Activated gamma-delta T cell treated with Interleukin-2 at 50 U/mL for 16 hours (primary cell): ENCODE data around the gene NKAIN2.
"Not testable (repeated sequence)": the region's sequence is repeated elsewhere in the genome, so short reads cannot be mapped to it uniquely, and the experiment has no call there.

Experiments
- DNase-seq: peaks from one replicate; pipeline ENCODE4 v3.0.0-alpha.2; 2020

The NKAIN2 gene

DNA sequence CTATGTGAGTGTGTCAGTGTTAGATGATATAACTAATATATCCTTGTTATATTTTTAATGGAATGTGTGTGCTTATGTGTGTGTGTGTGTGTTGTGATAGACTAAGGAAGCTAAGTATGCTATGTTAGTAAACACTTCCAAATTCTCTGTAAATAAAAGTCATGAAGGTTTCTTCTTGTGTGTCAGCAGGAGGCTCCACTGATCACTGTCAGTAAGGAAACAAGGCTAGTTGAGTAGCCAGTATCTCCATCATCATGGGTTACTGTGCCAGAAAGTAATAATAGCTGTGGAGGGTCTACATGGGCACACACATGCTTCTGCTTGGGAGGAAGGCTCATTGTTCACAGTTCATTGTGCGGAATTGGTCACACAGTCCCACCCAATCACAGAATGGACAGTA lies 855.8 kb downstream of the NKAIN2 start:
- no peak for DNase-seq

DNA sequence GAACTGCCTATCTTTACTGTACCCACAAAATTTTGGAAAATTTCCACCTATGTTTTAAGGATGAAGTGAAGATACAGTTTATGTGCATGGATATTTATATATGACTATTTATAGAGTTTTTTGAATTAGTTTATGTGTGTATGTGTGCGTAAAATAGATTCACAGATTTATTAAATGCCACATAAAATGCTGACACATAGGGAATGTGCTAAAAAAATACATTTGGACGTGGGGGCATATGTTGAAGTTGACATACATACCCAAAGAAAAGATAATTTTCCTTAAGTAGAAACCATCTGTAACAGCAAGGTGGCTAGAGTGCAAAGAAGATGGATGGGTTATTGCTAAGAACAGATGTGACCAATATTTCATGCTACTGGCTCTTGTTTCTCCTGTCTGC lies 856.5 kb downstream of the NKAIN2 start:
- DNase-seq, result no peak

DNA sequence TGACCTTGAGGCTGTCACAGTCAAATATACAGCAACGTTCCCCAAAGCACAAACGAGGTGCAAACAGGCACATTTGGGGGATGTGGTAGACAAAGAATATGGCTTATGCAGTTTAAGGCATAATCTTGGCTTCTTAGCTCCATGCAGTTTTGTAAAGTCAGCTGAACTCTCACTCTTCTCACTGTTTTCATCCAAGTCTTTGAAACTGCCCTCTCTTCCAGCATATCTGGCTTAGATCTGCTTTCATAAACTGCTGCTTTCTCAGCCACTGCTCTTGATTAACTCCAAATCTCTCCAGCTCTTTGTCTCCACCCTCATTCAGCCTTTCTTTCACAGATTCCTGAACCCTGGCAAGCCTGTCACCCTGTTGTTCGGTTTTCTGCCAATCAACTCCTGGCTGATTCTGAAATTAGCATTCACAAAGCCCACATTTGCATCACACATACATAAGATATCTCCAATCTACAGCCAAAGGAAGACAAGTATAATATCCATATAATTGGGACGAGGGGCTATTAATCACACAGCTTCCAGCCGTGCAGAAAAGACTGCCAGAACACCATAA lies 857.5 kb downstream of the NKAIN2 start:
- DNase-seq, result no peak

DNA sequence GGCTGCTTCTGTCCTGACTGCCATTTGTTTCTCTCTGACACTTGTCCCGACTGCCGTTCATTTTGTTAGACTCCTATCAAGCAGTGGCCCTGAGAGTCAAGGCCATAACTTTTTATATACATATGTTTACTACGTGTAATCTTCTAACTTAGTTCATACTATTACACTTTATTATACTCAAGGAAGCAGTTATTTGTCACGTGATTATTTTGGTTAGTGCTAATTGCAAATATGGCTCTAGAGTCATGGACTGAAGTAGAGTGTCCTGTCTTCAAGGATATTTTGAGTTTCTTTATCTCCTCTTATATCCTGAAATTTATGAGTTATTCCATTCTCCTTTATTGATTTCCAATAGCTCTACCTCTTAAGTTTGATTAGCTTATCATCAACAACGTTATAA lies 864.4 kb downstream of the NKAIN2 start:
- no peak for DNase-seq

DNA sequence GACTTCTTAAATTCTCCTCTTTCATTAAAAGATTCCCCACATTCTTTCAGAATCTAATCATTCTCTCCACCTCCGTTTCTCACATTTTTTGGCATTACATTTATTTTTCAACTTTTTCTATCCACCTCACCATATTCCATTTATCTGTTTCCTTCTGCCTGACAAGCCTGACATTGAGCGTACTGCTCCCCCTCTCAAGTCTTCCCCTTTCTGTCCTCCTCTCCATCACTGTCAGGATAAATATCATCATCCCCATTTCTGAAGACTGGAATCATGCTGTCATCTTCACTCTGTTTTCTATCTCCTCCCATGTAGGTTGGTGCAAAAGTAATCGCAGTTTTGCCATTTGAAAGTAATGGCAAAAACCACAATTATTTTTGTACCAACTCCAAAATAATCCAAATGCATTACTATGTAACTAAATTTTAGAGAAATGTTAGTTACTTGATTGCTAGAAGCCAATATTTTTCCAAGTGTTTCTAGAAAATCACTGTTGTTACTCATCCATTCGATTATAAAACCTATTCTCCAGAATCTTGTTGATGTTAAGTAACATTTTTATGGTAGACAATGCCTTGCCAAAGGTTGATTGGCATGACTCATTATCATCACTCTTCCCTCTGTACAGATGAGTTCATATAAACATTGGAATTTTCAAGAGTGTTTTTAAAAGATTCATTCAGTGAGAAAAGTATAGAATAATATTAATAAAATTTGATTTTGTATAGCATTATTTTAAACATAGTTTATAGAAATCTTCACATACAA lies 866.2 kb downstream of the NKAIN2 start:
- DNase-seq, result no peak

DNA sequence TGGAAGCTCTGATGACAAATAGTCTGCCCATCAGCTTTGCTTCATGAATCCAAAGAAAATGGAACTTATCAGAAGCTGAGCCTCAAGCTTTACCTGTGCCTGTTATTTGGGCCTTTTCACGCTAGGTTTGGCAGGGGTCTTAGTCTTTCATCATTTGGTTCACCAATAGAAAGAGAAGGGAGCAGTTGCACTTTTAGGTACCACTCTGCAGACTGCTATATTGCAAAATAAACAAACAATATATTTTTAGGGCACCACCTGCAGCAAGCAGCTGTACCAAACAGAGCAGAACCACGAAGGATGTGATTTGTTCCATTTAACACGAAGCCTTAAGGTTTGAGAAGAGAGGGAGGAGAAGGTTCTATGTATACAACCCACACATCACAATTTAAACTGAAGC lies 867.1 kb downstream of the NKAIN2 start:
- no peak for DNase-seq

DNA sequence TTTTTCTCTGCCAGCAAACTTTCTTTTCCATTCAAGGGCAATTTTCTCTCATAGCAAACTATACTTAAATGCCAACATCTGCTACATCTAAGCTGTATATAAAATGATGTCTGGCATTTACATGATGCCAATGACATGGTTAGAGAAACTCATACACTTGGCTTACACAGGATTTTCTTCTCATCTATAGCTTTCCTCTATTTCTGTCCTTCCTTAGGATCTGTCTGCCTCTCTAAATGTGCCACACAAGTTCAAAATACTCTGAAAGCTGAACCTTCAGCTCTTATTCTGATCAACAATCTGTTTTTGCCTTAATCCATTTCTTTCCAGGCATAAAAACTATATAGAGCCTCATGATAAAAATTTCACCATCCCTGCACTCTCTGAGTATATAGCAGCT lies 867.7 kb downstream of the NKAIN2 start:
- no peak for DNase-seq

DNA sequence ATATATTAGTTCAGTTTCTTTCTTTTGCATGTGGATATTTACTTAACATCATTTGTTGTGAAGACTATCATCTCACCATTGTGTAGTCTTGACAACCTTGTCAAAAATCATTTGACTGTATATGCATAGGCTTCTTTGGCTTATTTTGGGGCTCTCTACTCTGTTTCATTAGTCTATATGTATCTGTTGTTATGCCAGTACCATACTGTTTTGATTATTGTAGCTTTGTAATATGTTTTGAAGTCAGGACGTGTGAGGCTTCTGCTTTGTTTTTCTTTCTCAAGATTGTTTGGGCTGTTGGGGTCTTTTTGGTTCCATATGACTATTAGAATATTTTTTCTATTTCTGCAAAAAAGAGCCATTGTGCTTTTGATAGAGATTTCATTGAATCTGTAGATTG lies 870.4 kb downstream of the NKAIN2 start:
- no peak for DNase-seq

DNA sequence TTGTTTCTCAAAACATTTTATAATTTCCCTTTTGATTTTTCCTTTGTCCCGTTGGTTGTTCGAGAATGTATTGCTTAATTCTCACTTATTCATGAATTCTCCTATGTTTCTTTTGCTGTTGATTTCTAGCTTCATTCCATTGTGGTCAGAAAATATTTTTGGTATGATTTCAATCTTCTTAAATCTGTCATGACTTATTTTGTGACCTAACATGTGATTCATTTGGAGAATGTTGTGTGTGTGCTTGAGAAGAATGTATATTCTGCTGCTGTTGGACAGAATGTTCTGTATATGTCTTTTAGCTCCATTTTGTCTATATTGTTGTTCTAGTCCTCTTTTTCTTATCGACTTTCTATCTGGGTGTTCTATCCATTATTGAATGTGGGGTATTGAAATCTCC lies 872.4 kb downstream of the NKAIN2 start:
- no peak for DNase-seq

DNA sequence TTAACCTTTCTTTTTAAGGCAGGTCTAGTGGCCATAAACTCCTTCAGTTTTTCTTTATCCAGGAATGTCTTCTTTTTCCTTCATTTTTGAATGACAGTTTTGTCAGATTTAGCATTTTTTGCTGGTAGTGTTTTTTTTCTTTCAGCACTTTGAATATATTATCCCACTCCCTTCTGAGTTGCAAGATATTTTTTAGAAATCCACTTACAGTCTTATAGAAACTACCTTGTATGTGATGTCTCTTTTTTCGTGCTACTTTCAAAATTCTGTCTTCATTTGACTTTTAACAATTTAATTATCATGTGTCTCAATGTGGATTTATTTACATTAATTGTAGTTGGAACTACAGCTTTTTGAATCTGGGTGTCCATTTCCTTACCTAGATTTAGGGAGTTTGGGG lies 874.2 kb downstream of the NKAIN2 start:
- DNase-seq, result no peak

DNA sequence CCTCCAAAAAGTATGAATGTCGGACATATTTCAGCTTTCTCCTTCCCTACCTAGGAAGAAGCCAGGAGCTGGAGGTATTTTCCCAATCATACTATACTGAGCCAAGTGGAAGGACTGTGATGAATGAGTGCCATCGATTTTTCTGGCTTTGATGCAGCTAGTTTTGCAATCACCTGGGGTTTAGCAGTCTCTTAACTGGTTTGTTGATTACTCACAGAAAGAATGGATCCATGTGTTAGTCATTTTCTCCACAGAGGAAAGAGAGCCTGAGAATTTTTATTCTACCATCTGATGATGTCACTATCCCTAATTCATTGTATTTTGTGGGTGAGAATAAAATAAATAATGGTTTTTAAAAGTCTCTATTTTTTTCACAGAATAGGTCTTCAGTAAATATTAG lies 875.7 kb downstream of the NKAIN2 start:
- no peak for DNase-seq

DNA sequence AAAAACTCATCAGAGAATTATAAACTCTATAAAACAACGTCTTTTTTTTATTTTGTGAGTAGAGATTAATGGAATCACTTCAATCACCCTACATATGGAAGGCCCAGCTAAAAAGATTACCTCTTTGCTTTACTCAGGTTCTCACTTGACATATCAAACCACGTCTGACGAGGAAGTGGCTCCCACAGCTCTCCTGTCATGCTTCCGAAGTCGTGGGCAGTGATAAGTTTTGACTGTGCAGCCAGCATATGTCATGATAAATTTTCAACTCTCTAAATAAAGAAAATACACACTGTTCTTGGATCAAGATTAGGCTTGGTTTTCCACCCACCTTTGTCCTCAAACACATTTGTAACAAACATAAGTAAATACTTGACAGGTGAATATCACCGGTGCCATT lies 879.1 kb downstream of the NKAIN2 start:
- no peak for DNase-seq

DNA sequence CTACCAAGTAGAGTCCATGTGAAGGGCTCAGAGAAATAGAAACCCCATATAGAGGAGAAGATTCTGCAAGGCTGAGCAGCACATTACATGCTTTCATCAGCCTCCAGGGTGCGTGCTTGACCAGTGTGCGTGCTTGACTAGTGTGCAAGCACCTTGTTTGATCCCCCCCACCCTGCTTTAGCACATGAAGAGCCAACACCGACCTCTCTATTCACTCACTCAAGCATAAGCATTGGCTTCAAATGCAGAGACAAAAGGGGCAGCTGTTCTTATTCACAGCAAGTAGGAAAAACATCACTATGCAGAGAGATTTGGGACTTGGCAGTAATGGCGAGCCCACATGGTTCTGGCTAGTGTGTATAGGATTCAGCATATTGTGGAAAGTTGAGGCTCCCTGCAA lies 879.8 kb downstream of the NKAIN2 start:
- no peak for DNase-seq

DNA sequence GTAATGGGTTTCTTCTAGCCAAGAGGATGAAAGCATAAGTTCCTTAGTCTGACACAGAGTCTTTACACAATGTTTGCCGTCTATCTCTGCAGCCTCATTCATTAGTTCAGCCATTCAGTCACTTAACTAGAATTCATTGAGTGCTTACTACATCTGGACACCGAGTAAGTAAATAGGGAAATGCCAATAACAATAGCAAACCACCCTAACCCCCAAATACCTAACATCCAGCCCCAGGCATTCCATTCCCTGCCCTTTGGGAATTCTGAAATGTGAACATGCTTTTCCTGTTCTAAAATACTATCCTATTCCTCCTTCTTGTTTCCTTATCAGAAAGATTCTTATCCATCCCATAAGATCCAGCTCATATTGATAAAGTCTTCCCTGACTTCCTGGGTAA lies 881.0 kb downstream of the NKAIN2 start:
- DNase-seq, result no peak

DNA sequence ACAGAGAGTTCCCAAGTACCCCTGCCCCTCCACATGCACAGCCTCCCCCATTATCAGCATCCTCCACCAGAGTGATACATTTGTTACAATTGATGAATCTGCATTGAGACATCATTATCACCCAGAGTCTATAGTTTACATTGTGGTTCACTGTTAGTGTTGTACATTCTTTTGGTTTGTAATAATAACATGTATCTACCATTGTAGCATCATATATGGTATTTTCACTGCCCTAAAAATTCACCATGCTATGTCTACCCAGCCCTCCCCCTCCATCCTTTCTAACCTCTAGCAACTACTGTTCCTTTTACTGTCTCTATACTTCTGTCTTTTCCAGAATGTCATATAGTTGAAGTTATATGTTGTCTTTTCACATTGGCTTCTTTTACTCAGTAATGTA lies 884.7 kb downstream of the NKAIN2 start:
- DNase-seq, result no peak

DNA sequence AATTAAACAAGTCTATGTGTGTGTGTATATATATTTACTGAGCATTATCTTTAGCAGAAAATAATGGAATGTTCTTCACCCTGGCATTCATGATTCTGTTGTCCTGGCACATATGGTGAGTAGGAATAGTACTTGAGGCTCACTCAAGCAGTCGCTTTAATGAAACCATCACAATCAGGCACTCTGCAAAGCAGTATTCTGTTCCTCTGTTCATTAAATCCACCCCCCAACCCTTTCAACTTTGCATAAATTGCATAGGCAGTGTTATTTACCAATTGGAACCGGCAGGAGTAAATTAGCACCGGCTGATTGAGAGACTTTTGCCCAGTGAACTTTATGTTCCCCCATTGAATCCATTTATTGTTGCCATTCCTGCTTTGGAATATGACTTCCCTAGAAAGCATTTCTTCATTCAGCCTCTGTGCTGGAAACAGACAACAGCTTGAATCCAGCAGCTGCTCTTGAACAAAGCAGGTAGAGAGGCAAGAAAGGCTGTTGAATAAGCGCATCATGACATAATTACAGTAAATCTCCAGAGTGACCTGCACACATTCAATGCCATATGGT lies 890.6 kb downstream of the NKAIN2 start:
- DNase-seq, result no peak

DNA sequence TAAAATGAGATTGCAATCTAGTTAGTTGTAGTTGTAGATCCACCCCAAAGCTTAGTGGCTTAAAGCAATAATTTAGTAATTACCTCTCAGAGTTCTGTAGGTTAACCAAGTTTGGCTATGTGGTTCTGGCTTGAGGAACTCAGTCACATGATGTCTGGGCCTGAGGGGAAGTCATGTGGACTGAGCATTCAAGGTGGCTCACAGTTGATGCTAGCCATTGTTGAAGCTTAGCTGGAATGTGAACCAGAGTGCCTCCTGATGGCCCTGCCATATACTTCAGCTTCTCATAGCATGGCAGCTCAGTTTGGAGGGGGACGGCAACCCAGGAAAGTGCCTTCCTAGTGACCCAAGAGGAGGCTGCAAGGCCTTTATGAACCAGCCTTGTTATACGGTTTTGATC lies 895.4 kb downstream of the NKAIN2 start:
- no peak for DNase-seq

DNA sequence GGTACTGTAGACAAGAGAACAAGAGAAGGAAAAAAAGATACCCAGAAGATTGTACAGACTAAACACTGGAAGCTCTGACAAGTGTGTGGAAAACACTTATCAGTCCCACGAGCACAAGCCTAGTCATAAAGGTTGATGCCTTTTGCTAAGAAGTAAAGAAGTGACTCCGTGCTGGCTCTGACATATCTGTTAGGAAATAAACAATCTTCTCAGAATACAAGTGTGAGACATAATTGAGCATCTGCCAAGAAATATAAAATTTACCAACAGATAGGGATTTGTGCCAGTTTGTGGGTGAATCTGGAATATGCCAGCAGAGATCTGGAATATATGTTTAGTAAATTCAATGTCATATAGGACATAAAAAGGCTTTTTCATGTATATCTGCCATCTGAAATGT lies 899.9 kb downstream of the NKAIN2 start:
- DNase-seq, result no peak

DNA sequence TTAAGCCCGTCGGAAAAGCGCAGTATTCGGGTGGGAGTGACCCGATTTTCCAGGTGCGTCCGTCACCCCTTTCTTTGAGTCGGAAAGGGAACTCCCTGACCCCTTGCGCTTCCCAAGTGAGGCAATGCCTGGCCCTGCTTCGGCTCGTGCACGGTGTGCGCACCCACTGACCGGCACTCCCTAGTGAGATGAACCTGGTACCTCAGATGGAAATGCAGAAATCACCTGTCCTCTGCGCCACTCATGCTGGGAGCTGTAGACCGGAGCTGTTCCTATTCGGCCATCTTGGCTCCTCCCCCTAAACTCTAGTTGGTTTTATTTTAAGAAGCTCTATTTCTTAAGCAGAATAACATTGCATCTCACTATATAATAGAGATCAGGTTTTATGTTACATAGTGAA lies 908.9 kb downstream of the NKAIN2 start:
- not testable (repeated sequence) for DNase-seq

DNA sequence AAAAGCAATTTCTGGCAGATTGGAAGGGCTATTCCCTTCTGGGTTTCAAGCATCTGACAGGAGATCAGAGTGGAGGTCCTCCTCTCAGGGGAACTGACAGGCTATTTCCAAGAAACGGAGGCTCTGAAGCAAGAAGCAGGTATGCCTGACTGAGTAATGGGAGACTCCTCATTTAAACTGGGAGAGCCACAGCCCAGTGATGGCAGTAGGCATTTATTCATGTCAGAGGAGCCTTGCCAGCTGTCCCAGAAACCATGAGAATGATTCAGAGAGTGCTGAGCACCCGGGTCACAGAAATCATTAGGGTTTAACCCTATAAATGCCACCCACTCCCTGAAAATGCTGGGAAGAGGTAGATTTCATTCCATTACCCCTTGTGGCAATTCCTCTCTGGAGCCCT lies 911.1 kb downstream of the NKAIN2 start:
- no peak for DNase-seq

DNA sequence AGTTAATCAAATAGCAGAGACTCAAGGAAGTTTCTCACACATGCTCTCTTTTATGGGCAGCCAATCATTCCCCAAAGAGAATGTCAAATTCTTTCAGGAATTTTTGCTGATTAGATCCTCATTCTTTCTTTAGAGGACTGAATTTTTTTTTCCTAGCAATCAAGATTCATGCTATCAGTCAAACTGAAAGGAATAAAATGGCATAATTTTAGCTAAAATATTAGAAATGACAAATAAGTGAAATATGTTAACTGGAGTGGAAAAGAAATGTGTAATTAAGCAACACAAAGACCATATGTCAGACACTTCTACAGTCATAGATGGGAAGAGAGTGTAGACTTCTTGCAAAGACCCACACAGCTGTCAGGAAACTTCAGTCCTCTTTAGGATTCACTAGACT lies 916.2 kb downstream of the NKAIN2 start:
- DNase-seq, result no peak

DNA sequence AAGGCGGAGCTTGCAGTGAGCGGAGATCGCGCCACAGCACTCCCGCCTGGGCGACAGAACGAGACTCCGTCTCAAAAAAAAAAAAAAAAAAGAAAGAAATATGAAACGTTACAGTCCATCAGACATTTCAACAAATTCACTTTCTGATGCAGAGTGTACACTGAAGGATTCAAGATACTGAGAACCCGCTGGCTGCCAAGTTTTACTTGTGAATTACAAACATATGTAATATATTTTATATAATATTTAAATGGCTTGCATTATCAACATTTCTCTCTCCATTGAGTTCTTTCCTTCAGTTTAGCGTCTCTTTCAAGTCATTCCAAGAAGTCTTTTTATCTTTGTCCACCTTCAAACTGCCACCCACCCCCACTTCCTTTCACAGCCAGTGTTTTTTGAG lies 917.7 kb downstream of the NKAIN2 start:
- no peak for DNase-seq

DNA sequence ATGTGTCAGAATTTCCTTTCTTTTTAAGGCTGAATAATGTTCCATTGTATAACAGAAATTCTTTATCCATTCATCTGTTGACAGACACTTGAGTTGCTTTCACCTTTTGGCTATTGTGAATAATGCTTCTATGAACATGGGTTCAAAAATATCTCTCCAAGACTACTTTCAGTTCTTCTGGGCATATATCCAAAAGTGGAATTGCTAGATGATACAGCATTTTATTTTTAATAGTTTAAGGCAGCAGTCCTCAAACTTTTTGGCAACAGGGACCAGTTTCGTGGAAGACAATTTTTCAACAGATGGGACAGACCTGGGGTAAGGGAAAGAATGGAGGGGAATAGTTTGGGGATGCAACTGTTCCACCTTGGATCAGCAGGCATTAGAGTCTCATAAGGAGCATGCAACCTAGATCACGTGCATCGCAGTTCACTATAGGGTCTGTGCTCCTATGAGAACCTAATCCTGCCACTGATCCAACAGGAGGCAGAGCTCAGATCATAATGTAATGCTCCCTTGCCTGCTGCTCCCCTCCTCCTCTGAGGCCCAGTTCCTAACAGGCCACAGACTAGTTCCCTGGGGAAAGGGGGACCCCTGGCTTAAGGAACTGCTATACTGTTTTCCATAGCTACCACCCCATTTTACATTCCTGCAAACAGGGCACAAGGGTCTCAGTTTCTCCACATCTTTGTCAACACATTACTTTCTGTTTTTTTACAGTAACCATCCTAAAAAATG lies 918.6 kb downstream of the NKAIN2 start:
- DNase-seq, result no peak

DNA sequence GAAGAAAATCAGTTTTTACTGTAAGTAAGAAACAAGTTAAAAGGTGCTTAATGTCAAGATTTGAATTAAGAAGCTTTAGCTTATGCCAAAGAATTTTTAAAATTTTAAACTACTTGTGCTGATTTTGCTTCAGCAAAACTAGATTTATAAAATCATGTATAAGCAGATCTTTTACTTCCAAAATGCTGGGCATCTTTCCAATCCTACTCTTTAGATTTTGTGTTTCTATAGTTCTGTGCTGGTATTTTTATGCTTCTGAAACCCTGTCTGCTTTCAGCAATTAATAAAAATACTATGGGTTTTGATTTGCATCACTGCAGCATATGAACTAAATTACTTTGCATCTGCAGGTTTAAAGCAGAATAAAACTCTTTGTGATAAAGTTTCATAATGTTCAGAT lies 920.0 kb downstream of the NKAIN2 start:
- no peak for DNase-seq
